DND-41 (cell line): ENCODE measurements around the gene OSBPL8.

Experiments
- ATAC-seq: fragments of 200-7000 bp; cut with Tn5 transposase; 3 replicates; pipeline ENCODE4 v1.9.1; 2021; ENCODE audit warnings: low read depth; ENCODE audit not compliant: insufficient read depth
- DNase-seq: peaks from one replicate; pipeline ENCODE4 v3.0.0-alpha.2; 2020
- H2AFZ ChIP-seq: 2 replicates; pipeline ENCODE4 v1.6.0; 2012; ENCODE audit warnings: low read depth, low read length
- H3K27ac ChIP-seq: 2 replicates; pipeline ENCODE4 v1.5.1; 2012; ENCODE audit warnings: low read length, inconsistent platforms
- H3K27me3 ChIP-seq: fragments of 200-600 bp; sonication (generic); 2 replicates; pipeline ENCODE4 v1.6.0; 2012; ENCODE audit warnings: low read length, mild to moderate bottlenecking, inconsistent platforms; ENCODE audit not compliant: insufficient read depth, poor library complexity
- H3K36me3 ChIP-seq: 2 replicates; pipeline ENCODE4 v1.5.1; 2012; ENCODE audit warnings: low read length, inconsistent platforms; ENCODE audit not compliant: insufficient read depth
- H3K4me1 ChIP-seq: 2 replicates; pipeline ENCODE4 v1.5.1; 2012; ENCODE audit warnings: mild to moderate bottlenecking, low read length; ENCODE audit not compliant: insufficient read depth
- H3K4me2 ChIP-seq: 2 replicates; pipeline ENCODE4 v1.6.0; 2012; ENCODE audit warnings: mild to moderate bottlenecking, moderate library complexity, low read length, inconsistent platforms; ENCODE audit not compliant: insufficient read depth
- H3K4me3 ChIP-seq, 2 experiments: fragments of 200-600 bp in 1 of 2; shearing (Covaris generic) in 1 of 2; 2 replicates each; pipeline ENCODE4 v1.5.1; 2012 to 2016; ENCODE audit warnings: inconsistent platforms in 2 of 2, low read length in 2 of 2, mild to moderate bottlenecking in 2 of 2, low read depth in 1 of 2, moderate library complexity in 1 of 2
- H3K79me2 ChIP-seq: 2 replicates; pipeline ENCODE4 v1.6.0; 2012; ENCODE audit warnings: low read length, inconsistent platforms; ENCODE audit not compliant: insufficient read depth
- H3K9ac ChIP-seq: 2 replicates; pipeline ENCODE4 v1.6.0; 2012; ENCODE audit warnings: low read depth, mild to moderate bottlenecking, inconsistent platforms, low read length, moderate library complexity
- H3K9me3 ChIP-seq: 2 replicates; pipeline ENCODE4 v1.5.1; 2012; ENCODE audit warnings: low read length, moderate library complexity, mild to moderate bottlenecking, inconsistent platforms; ENCODE audit not compliant: insufficient read depth, severe bottlenecking
- H4K20me1 ChIP-seq: 2 replicates; pipeline ENCODE4 v1.6.0; 2012; ENCODE audit warnings: low read length; ENCODE audit not compliant: insufficient read depth
- CTCF ChIP-seq: IDR thresholded peaks from 2 replicates; pipeline ENCODE4 v1.5.1; 2012; ENCODE audit warnings: borderline replicate concordance, low read length, moderate library complexity, mild to moderate bottlenecking; ENCODE audit not compliant: poor library complexity, severe bottlenecking; ENCODE audit errors: extremely low read depth
- EZH2 ChIP-seq: IDR thresholded peaks from 3 replicates; pipeline ENCODE4 v1.6.1; 2012; ENCODE audit warnings: borderline replicate concordance, low read depth, mild to moderate bottlenecking, moderate library complexity, low read length, inconsistent platforms; ENCODE audit not compliant: severe bottlenecking

OSBPL8 gene

GRCh38 chr12:76345569-76345968, 214.0 kb downstream of the OSBPL8 start:
- Histone ChIP-seq H3K9ac (no peak overlapping the region), H3K9me3 (no peaks in the 10 kb centered on the region), H3K4me3 (no peak overlapping the region), H3K4me2 (no peak overlapping the region), H2AFZ (no peak overlapping the region), H4K20me1 (no peaks in the 10 kb centered on the region), H3K79me2 (peaks cover 17% of the 10 kb centered on the region), H3K27ac (no peak overlapping the region), H3K36me3 (no peaks in the 10 kb centered on the region; the same call in 1 of the 2 replicates), H3K27me3 (no peaks in the 10 kb centered on the region), H3K4me1 (peaks cover 28% of the 10 kb centered on the region)
- ATAC-seq: no peak
- DNase-seq: no peak
- no peak for TF ChIP-seq EZH2
- TF ChIP-seq CTCF: no peak

- Histone ChIP-seq H3K9me3 (no peaks in the 10 kb centered on the region), H2AFZ (no peak overlapping the region), H3K27me3 (no peaks in the 10 kb centered on the region), H3K27ac (no peak overlapping the region), H3K9ac (no peak overlapping the region), H3K36me3 (no peaks in the 10 kb centered on the region), H4K20me1 (no peaks in the 10 kb centered on the region), H3K4me2 (no peak overlapping the region), H3K79me2 (peaks cover under 1% of the 10 kb centered on the region; the same call in 1 of the 2 replicates), H3K4me1 (peaks cover 4% of the 10 kb centered on the region; the same call in 1 of the 2 replicates), H3K4me3 (no peak overlapping the region)
- ATAC-seq: no peak
- TF ChIP-seq CTCF (no peak), EZH2 (no peak)
- DNase-seq: no peak
These were observed 218.0 kb downstream of the OSBPL8 start for GRCh38 chr12:76341436-76342030.

GRCh38 chr12:76340680-76341435, 218.7 kb downstream of the OSBPL8 start:
- Histone ChIP-seq H3K4me1 (no peaks in the 10 kb centered on the region), H3K79me2 (no peaks in the 10 kb centered on the region), H2AFZ (no peak overlapping the region), H3K4me2 (no peak overlapping the region), H4K20me1 (no peaks in the 10 kb centered on the region), H3K36me3 (no peaks in the 10 kb centered on the region), H3K27me3 (no peaks in the 10 kb centered on the region), H3K4me3 (no peak overlapping the region), H3K9me3 (no peaks in the 10 kb centered on the region), H3K27ac (no peak overlapping the region), H3K9ac (no peak overlapping the region)
- no peak for ATAC-seq
- no peak for DNase-seq
- no peak for TF ChIP-seq CTCF
- TF ChIP-seq EZH2: no peak
